ENCODE results near the gene ERI2.

The ERI2 gene

DNA sequence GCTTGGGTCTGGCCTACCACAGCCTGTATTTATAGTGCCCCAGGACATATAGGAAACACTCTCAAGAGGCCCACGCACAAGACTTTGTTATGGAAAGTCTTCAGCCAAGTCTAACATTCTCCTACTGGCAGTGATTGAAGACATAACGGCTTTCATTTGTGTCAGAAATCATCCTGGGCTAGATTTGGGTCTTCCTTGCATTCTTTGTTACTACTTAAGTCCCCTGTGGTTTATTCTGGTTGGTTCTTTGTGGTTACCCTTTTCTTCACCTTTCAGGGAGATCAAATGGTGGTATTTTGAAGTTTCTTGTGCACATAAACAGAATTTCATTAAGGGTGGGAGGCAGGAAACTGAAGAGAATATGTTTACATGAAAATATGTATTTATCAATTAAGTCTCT is 37.8 kb upstream of the ERI2 start:
- TF ChIP-seq, protein P1, sequence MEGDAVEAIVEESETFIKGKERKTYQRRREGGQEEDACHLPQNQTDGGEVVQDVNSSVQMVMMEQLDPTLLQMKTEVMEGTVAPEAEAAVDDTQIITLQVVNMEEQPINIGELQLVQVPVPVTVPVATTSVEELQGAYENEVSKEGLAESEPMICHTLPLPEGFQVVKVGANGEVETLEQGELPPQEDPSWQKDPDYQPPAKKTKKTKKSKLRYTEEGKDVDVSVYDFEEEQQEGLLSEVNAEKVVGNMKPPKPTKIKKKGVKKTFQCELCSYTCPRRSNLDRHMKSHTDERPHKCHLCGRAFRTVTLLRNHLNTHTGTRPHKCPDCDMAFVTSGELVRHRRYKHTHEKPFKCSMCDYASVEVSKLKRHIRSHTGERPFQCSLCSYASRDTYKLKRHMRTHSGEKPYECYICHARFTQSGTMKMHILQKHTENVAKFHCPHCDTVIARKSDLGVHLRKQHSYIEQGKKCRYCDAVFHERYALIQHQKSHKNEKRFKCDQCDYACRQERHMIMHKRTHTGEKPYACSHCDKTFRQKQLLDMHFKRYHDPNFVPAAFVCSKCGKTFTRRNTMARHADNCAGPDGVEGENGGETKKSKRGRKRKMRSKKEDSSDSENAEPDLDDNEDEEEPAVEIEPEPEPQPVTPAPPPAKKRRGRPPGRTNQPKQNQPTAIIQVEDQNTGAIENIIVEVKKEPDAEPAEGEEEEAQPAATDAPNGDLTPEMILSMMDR (IDR thresholded peaks at IDR 0.05; ENCODE audit: extremely low read depth, insufficient read depth, missing control alignments), result no peak
- in situ Hi-C loops (cut with MboI; ENCODE audit: low pct_unique_long_range_greater_than_20kb, low sequenced_read_pairs, unreplicated experiment), result no loop called here
- no peak for DNase-seq (ENCODE audit: low spot score)

GRCh38 chr16:20839504-20839903 is 33.2 kb upstream of the ERI2 start:
- in situ Hi-C loops (cut with MboI; ENCODE audit: low pct_unique_long_range_greater_than_20kb, low sequenced_read_pairs, unreplicated experiment), result no loop called here
- TF ChIP-seq, protein P1 (IDR thresholded peaks at IDR 0.05; ENCODE audit: extremely low read depth, insufficient read depth, missing control alignments), result no peak

GRCh38 chr16:20838240-20838639 is 32.0 kb upstream of the ERI2 start:
- TF ChIP-seq, protein P1 (IDR thresholded peaks at IDR 0.05; ENCODE audit: extremely low read depth, insufficient read depth, missing control alignments), result no peak
- in situ Hi-C loops (cut with MboI; ENCODE audit: low pct_unique_long_range_greater_than_20kb, low sequenced_read_pairs, unreplicated experiment), result no loop called here
- no peak for DNase-seq (ENCODE audit: low spot score)

More at GRCh38 chr16:20839504-20839903, 33.2 kb upstream of the ERI2 start:
- no peak for DNase-seq (ENCODE audit: low spot score)

DNA sequence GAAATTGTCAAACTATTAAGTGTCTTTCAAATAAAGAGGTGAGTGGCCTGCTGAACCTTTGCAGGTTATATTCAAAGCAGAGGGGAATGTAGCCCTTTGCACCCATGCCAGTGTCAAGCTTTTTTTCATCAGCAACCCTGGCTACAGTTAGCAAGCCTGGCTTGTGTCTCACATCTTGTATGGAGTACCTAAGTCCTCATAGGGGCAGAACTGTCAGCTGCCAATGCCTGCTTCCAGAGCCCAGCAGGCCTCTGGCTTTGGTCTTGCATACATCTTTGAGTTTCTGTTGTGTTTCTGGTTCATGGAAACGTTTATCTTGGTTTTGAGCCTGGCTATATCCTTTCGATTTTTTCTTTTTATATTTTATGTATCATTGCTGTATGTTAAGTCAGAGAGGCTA is 26.8 kb upstream of the ERI2 start:
- TF ChIP-seq, protein P1 (IDR thresholded peaks at IDR 0.05; ENCODE audit: extremely low read depth, insufficient read depth, missing control alignments), result no peak
- in situ Hi-C loops (cut with MboI; ENCODE audit: low pct_unique_long_range_greater_than_20kb, low sequenced_read_pairs, unreplicated experiment), result no loop called here
- no peak for DNase-seq (ENCODE audit: low spot score)

DNA sequence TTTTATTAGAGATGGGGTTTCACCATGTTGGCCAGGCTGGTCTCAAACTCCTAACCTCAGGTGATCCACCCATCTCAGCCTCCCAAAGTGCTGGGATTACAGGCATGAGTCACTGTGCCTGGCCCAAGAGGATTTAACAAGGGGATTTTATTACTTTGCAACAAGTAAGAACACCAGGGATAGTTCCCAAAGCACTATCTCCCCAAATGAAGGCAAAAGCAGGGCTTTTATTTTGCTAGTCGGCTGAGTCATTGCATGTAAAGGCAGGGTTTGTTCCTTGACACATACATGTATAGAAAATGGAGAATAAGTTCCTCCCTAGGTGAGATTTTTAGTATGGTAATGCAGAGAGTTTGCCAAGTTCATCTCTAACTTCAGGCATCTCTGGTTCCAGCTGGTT is 24.1 kb upstream of the ERI2 start:
- in situ Hi-C loops (cut with MboI; ENCODE audit: low pct_unique_long_range_greater_than_20kb, low sequenced_read_pairs, unreplicated experiment), result no loop called here
- DNase-seq (ENCODE audit: low spot score), result no peak
- TF ChIP-seq, protein P1 (IDR thresholded peaks at IDR 0.05; ENCODE audit: extremely low read depth, insufficient read depth, missing control alignments), result no peak

DNA sequence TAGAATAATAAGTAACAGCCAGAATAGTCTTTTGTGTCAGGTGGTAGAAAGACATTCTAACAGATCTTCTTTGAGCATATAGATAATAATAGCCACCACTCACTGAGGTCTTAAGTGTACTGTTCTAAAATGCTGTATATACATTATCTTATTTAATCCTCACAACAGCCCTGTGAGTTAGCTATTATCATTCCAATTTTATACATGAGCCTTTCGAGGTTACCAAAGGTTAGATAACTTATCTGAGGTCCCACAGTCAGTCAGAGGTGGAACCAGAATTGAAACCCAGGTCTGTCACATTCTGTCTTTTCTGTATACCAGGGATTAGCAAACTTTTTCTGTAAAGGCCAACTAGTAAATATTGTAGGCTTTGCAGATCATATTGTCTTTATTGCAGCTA is 23.3 kb upstream of the ERI2 start:
- in situ Hi-C loops (cut with MboI; ENCODE audit: low pct_unique_long_range_greater_than_20kb, low sequenced_read_pairs, unreplicated experiment), result no loop called here
- DNase-seq (ENCODE audit: low spot score), result no peak
- TF ChIP-seq, protein P1 (IDR thresholded peaks at IDR 0.05; ENCODE audit: extremely low read depth, insufficient read depth, missing control alignments), result no peak

- TF ChIP-seq, protein P1 (IDR thresholded peaks at IDR 0.05; ENCODE audit: extremely low read depth, insufficient read depth, missing control alignments), result no peak
- DNase-seq (ENCODE audit: low spot score), result no peak
- in situ Hi-C loops (cut with MboI; ENCODE audit: low pct_unique_long_range_greater_than_20kb, low sequenced_read_pairs, unreplicated experiment), result no loop called here
Observed at GRCh38 chr16:20826039-20826566, 19.8 kb upstream of the ERI2 start.
